Posterior cingulate gyrus (tissue), 11 donors: ENCODE results near the gene SNU13.
"Not testable (repeated sequence)": the region's sequence is repeated elsewhere in the genome, so short reads cannot be mapped to it uniquely, and the experiment has no call there.

Experiments used
- DNase-seq, 10 donors: peaks; one replicate each; pipeline versions ENCODE4 v3.0.0 to v3.0.0-alpha.2; 2020 to 2021; ENCODE audit warnings: mixed read lengths in 3 of 10
- intact Hi-C: fragments of 100-400 bp; cut with DNase I; formaldehyde crosslinking; loops from one replicate; pipeline ENCODE4 v1.15.1; 2023

SNU13 gene

GRCh38 chr22:41648432-41648831 is 40.2 kb downstream of the SNU13 start:
- no peak for DNase-seq
- intact Hi-C loops: no loop called here

GRCh38 chr22:41647771-41648170 is 40.9 kb downstream of the SNU13 start:
- intact Hi-C loops: no loop called here
- no peak for DNase-seq

GRCh38 chr22:41642331-41643110 is 46.1 kb downstream of the SNU13 start:
- intact Hi-C loops: no loop called here
- no peak for DNase-seq

- intact Hi-C loops: no loop called here
- no peak for DNase-seq
Measured at GRCh38 chr22:41641854-41642253, 46.8 kb downstream of the SNU13 start.

GRCh38 chr22:41638748-41639147 is 49.9 kb downstream of the SNU13 start:
- no peak for DNase-seq
- intact Hi-C loops: no loop called here

- intact Hi-C loops: no loop called here
- DNase-seq: no peak
Measured at GRCh38 chr22:41638124-41638523, 50.5 kb downstream of the SNU13 start.

GRCh38 chr22:41637623-41638022 is 51.0 kb downstream of the SNU13 start:
- intact Hi-C loops, DNase-seq: not testable (repeated sequence)

- DNase-seq: peak in 5 of 10 donors; percentile 19 to 89 (median 81)
- intact Hi-C loops: no loop called here
Measured at GRCh38 chr22:41636467-41636866, 52.2 kb downstream of the SNU13 start.

GRCh38 chr22:41634610-41635009 is 54.1 kb downstream of the SNU13 start:
- intact Hi-C loops, DNase-seq: not testable (repeated sequence)

- intact Hi-C loops, DNase-seq: not testable (repeated sequence)
Measured at GRCh38 chr22:41631615-41632014, 57.1 kb downstream of the SNU13 start.

- intact Hi-C loops, DNase-seq: not testable (repeated sequence)
Measured at GRCh38 chr22:41631115-41631514, 57.6 kb downstream of the SNU13 start.

GRCh38 chr22:41625577-41625976 is 63.1 kb downstream of the SNU13 start:
- intact Hi-C loops: no loop called here
- DNase-seq: no peak
